ENCODE results near the gene SLC31A1. TPM values are rescaled to one million over a fixed set of nuclear protein-coding genes. Genes with fewer than 3 reads are reported as not detected.

Gene SLC31A1
- total and polyA plus RNA-seq, 2 experiments from 2014 or later, result 15.0 to 32.1 TPM

DNA sequence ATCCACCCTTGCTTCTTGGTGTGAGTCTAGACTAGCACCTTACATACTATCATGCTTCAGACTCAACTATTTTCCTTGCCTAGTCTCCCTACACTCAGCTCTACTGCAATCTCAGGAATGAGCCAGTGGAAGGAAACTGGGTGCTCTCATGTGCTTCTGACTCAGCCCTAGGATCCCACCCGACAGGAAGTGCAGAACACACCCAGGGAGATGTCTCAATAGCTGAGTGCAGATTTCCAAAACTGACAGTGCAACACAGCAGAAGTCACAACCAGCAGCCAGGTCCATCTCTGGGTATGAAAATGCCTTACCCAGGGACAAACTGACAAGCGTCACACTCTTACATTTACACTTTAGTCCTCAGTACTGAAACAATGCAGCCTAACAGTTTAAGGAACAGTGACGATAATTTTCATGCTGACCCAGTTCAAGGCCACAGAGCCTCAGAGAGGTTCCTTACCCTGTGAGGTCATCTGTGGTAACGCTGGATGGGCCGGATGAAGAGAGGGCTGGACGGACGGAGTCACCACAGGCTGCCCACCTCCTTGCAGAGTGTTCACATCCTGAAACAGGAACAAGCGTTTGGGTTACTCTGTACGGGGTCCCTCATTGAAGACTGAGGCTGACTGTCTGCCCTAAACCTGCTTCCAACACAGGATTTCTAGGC is 33.3 kb upstream of the SLC31A1 start:
- no peak overlapping the region for H3K4me3 Mint-ChIP-seq
- Histone ChIP-seq H3F3A (replicated peaks; ENCODE audit: low read depth) (no peaks in the 10 kb centered on the region), H3K4me2 (no peak overlapping the region), H3K27me3 (ENCODE audit: insufficient read depth) (no peaks in the 10 kb centered on the region), H3K9me2 (ENCODE audit: insufficient read depth) (no peaks in the 10 kb centered on the region), H3K27ac (ENCODE audit: low read depth) (no peak overlapping the region), H3K79me2 (replicated peaks; ENCODE audit: insufficient read depth) (no peaks in the 10 kb centered on the region), H2AFZ (no peak overlapping the region), H4K20me1 (replicated peaks; ENCODE audit: insufficient read depth) (peaks cover 4% of the 10 kb centered on the region; the same call in 1 of the 2 replicates), H3K4me1 (ENCODE audit: insufficient read depth) (no peaks in the 10 kb centered on the region), H3K4me3 (no peak overlapping the region), H3K36me3 (ENCODE audit: insufficient read depth) (peaks cover 8% of the 10 kb centered on the region)
- no peaks in the 10 kb centered on the region for H3K4me1 Mint-ChIP-seq
- H3K27ac Mint-ChIP-seq, result no peak overlapping the region
- DNase-seq (ENCODE audit: low spot score), result no peak
- peaks cover 1% of the 10 kb centered on the region for H3K27me3 Mint-ChIP-seq (ENCODE audit: insufficient read depth, low read depth, poor library complexity)
- no peaks in the 10 kb centered on the region; the same call in 2 of the 3 replicates for H3K9me3 Mint-ChIP-seq
- TF ChIP-seq, protein P1, sequence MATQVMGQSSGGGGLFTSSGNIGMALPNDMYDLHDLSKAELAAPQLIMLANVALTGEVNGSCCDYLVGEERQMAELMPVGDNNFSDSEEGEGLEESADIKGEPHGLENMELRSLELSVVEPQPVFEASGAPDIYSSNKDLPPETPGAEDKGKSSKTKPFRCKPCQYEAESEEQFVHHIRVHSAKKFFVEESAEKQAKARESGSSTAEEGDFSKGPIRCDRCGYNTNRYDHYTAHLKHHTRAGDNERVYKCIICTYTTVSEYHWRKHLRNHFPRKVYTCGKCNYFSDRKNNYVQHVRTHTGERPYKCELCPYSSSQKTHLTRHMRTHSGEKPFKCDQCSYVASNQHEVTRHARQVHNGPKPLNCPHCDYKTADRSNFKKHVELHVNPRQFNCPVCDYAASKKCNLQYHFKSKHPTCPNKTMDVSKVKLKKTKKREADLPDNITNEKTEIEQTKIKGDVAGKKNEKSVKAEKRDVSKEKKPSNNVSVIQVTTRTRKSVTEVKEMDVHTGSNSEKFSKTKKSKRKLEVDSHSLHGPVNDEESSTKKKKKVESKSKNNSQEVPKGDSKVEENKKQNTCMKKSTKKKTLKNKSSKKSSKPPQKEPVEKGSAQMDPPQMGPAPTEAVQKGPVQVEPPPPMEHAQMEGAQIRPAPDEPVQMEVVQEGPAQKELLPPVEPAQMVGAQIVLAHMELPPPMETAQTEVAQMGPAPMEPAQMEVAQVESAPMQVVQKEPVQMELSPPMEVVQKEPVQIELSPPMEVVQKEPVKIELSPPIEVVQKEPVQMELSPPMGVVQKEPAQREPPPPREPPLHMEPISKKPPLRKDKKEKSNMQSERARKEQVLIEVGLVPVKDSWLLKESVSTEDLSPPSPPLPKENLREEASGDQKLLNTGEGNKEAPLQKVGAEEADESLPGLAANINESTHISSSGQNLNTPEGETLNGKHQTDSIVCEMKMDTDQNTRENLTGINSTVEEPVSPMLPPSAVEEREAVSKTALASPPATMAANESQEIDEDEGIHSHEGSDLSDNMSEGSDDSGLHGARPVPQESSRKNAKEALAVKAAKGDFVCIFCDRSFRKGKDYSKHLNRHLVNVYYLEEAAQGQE (IDR thresholded peaks at IDR 0.05; ENCODE audit: unreplicated experiment), result no peak
- TF ChIP-seq, protein P2, sequence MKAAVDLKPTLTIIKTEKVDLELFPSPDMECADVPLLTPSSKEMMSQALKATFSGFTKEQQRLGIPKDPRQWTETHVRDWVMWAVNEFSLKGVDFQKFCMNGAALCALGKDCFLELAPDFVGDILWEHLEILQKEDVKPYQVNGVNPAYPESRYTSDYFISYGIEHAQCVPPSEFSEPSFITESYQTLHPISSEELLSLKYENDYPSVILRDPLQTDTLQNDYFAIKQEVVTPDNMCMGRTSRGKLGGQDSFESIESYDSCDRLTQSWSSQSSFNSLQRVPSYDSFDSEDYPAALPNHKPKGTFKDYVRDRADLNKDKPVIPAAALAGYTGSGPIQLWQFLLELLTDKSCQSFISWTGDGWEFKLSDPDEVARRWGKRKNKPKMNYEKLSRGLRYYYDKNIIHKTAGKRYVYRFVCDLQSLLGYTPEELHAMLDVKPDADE (IDR thresholded peaks at IDR 0.05), result no peak
- TF ChIP-seq EZH2phosphoT487 (IDR thresholded peaks at IDR 0.05; ENCODE audit: unreplicated experiment) (no peak), JUNB (IDR thresholded peaks at IDR 0.05; ENCODE audit: unreplicated experiment) (no peak), NANOG (IDR thresholded peaks at IDR 0.05; ENCODE audit: borderline replicate concordance) (no peak), POLR2AphosphoS5 (IDR thresholded peaks at IDR 0.05; ENCODE audit: low read depth) (no peak), ZNF114 (CRISPR knock-in tag; IDR thresholded peaks at IDR 0.05) (no peak), ZNF331 (CRISPR knock-in tag; IDR thresholded peaks at IDR 0.05; ENCODE audit: low read depth) (no peak), CREB1 (CRISPR knock-in tag; IDR thresholded peaks at IDR 0.05; ENCODE audit: low read depth) (no peak), STAT1 (IDR thresholded peaks at IDR 0.05; ENCODE audit: unreplicated experiment) (no peak), EZH2 (IDR thresholded peaks at IDR 0.05; ENCODE audit: low read depth, unreplicated experiment) (no peak)
- TF ChIP-seq, protein P3, sequence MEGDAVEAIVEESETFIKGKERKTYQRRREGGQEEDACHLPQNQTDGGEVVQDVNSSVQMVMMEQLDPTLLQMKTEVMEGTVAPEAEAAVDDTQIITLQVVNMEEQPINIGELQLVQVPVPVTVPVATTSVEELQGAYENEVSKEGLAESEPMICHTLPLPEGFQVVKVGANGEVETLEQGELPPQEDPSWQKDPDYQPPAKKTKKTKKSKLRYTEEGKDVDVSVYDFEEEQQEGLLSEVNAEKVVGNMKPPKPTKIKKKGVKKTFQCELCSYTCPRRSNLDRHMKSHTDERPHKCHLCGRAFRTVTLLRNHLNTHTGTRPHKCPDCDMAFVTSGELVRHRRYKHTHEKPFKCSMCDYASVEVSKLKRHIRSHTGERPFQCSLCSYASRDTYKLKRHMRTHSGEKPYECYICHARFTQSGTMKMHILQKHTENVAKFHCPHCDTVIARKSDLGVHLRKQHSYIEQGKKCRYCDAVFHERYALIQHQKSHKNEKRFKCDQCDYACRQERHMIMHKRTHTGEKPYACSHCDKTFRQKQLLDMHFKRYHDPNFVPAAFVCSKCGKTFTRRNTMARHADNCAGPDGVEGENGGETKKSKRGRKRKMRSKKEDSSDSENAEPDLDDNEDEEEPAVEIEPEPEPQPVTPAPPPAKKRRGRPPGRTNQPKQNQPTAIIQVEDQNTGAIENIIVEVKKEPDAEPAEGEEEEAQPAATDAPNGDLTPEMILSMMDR (conservative IDR thresholded peaks at IDR 0.05; ENCODE audit: low read depth in 2 of 2), result no peak
- TF ChIP-seq, protein P4, sequence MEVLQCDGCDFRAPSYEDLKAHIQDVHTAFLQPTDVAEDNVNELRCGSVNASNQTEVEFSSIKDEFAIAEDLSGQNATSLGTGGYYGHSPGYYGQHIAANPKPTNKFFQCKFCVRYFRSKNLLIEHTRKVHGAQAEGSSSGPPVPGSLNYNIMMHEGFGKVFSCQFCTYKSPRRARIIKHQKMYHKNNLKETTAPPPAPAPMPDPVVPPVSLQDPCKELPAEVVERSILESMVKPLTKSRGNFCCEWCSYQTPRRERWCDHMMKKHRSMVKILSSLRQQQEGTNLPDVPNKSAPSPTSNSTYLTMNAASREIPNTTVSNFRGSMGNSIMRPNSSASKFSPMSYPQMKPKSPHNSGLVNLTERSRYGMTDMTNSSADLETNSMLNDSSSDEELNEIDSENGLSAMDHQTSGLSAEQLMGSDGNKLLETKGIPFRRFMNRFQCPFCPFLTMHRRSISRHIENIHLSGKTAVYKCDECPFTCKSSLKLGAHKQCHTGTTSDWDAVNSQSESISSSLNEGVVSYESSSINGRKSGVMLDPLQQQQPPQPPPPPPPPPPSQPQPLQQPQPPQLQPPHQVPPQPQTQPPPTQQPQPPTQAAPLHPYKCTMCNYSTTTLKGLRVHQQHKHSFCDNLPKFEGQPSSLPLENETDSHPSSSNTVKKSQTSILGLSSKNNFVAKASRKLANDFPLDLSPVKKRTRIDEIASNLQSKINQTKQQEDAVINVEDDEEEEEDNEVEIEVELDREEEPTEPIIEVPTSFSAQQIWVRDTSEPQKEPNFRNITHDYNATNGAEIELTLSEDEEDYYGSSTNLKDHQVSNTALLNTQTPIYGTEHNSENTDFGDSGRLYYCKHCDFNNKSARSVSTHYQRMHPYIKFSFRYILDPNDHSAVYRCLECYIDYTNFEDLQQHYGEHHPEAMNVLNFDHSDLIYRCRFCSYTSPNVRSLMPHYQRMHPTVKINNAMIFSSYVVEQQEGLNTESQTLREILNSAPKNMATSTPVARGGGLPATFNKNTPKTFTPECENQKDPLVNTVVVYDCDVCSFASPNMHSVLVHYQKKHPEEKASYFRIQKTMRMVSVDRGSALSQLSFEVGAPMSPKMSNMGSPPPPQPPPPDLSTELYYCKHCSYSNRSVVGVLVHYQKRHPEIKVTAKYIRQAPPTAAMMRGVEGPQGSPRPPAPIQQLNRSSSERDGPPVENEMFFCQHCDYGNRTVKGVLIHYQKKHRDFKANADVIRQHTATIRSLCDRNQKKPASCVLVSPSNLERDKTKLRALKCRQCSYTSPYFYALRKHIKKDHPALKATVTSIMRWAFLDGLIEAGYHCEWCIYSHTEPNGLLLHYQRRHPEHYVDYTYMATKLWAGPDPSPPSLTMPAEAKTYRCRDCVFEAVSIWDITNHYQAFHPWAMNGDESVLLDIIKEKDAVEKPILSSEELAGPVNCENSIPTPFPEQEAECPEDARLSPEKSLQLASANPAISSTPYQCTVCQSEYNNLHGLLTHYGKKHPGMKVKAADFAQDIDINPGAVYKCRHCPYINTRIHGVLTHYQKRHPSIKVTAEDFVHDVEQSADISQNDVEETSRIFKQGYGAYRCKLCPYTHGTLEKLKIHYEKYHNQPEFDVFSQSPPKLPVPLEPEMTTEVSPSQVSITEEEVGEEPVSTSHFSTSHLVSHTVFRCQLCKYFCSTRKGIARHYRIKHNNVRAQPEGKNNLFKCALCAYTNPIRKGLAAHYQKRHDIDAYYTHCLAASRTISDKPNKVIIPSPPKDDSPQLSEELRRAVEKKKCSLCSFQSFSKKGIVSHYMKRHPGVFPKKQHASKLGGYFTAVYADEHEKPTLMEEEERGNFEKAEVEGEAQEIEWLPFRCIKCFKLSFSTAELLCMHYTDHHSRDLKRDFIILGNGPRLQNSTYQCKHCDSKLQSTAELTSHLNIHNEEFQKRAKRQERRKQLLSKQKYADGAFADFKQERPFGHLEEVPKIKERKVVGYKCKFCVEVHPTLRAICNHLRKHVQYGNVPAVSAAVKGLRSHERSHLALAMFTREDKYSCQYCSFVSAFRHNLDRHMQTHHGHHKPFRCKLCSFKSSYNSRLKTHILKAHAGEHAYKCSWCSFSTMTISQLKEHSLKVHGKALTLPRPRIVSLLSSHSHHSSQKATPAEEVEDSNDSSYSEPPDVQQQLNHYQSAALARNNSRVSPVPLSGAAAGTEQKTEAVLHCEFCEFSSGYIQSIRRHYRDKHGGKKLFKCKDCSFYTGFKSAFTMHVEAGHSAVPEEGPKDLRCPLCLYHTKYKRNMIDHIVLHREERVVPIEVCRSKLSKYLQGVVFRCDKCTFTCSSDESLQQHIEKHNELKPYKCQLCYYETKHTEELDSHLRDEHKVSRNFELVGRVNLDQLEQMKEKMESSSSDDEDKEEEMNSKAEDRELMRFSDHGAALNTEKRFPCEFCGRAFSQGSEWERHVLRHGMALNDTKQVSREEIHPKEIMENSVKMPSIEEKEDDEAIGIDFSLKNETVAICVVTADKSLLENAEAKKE (CRISPR knock-in tag; IDR thresholded peaks at IDR 0.05), result no peak
- H3K36me3 Mint-ChIP-seq (ENCODE audit: low read depth), result peaks cover 20% of the 10 kb centered on the region
- ATAC-seq, result no peak

Data from GM23338 (cell line).